GM18502 (cell line): ENCODE results near the gene PTPRN2.
"Not testable (repeated sequence)": the region's sequence is repeated elsewhere in the genome, so short reads cannot be mapped to it uniquely, and the experiment has no call there.

ENCODE experiments used
- ATAC-seq: cut with Tn5 transposase; IDR thresholded peaks from one replicate; pipeline ENCODE4 v1.9.1; 2021; ENCODE audit warnings: mild to moderate bottlenecking; ENCODE audit not compliant: unreplicated experiment, poor library complexity

PTPRN2 gene

GRCh38 chr7:158362912-158363905 lies 224.4 kb downstream of the PTPRN2 start:
- ATAC-seq, result no peak

GRCh38 chr7:158362001-158362400 lies 225.6 kb downstream of the PTPRN2 start:
- no peak for ATAC-seq

GRCh38 chr7:158361326-158361946 lies 226.2 kb downstream of the PTPRN2 start:
- ATAC-seq, result no peak

- ATAC-seq, result no peak
Observed at GRCh38 chr7:158358926-158359645, 228.5 kb downstream of the PTPRN2 start.

- ATAC-seq, result no peak
Observed at GRCh38 chr7:158357898-158358821, 229.5 kb downstream of the PTPRN2 start.

GRCh38 chr7:158357106-158357897 lies 230.3 kb downstream of the PTPRN2 start:
- ATAC-seq, result no peak

DNA sequence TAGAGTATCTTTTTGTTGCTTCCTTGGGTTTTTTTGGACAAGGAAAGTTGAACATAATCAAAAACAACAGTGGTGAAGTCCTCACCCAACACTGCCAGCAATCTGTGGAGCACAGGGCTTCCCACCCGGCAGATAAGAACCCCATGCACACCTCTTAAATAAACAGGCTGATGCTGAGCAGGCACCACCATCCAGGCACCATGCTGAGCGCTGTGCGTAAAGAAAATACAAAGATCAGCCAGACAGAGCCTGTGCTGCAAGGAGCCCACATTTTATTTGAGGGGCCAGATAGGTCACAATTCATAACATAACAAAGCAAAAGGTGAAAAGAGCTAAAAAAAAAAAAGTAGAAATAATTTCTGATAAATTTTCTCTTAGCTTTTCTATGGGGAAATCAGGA lies 231.2 kb downstream of the PTPRN2 start:
- no peak for ATAC-seq

DNA sequence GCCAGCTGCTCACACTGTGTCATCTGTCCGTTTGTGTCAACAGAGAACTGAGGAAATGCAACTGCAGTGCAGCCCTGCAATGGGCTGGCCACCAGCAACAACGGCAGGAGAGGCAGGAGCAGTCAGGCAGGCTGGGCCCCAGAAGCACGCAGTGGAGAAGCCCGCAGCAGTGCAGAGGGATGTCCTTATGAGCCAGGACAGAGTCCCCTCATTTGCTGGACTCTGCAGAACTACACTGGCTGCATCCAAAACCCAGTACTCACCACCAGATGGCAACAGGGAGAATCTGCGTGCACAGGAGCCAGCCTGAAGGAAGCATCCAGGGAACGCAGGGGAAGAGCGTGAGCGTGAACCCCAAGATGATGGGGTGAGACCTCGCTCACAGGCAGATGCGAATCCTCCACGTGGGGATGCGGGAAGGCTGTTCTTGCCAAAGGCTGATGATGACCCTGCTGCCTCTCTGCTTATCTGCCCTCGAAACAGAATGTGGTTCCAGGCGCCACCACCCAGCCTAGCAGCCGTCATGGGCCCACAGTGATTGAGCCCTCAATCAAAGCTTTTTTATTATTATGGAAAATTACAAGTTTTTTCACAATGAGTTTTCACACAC lies 232.1 kb downstream of the PTPRN2 start:
- no peak for ATAC-seq

GRCh38 chr7:158354861-158355260 lies 232.8 kb downstream of the PTPRN2 start:
- ATAC-seq, result no peak

DNA sequence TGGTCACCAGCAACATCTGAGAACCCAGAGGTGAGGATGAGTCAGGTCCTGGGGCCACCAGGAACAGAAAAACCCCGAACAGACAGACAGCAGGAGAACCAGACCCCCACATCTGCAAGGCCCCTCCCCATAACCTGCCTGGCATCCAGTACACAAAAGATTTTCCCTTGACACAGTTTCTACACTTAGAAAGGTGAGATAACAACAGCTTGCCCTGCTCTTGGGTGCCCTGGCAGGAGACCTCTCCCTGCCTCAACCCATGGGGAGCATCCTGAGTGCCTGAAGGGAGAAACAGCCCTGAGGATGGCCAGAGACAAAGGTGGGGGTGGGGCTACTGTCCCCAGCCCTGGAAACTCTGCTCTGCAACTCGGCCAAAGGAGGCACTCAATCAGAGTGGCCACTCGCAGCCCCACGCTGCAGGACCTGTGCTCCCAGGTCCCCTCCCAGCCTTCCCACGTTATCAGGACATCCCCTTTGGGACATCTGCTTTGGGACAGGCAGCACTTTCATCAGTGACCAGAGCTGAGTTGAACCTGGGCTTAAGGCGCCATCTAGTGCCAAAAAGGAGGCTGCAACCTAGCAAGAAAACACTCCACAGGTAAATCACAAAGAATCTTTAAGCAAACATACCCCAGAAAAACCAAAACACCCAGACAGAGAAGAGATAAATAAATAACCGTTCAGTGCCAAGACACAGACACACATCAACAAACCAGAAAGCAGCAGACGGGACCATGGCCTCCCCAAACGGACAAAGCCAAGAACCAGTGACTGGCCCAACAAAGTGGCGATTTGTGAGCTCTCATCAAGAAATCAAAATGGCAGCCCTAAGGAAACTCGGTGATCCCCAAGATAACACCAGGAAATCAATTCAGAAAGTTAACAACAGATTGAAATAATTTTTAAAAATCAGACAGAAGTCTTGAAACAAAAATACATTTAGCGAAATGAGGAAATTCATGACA lies 233.7 kb downstream of the PTPRN2 start:
- ATAC-seq, result no peak

GRCh38 chr7:158351899-158352729 lies 235.5 kb downstream of the PTPRN2 start:
- not testable (repeated sequence) for ATAC-seq

- no peak for ATAC-seq
Observed at GRCh38 chr7:158351481-158351880, 236.1 kb downstream of the PTPRN2 start.

GRCh38 chr7:158351051-158351450 lies 236.6 kb downstream of the PTPRN2 start:
- ATAC-seq, result no peak

DNA sequence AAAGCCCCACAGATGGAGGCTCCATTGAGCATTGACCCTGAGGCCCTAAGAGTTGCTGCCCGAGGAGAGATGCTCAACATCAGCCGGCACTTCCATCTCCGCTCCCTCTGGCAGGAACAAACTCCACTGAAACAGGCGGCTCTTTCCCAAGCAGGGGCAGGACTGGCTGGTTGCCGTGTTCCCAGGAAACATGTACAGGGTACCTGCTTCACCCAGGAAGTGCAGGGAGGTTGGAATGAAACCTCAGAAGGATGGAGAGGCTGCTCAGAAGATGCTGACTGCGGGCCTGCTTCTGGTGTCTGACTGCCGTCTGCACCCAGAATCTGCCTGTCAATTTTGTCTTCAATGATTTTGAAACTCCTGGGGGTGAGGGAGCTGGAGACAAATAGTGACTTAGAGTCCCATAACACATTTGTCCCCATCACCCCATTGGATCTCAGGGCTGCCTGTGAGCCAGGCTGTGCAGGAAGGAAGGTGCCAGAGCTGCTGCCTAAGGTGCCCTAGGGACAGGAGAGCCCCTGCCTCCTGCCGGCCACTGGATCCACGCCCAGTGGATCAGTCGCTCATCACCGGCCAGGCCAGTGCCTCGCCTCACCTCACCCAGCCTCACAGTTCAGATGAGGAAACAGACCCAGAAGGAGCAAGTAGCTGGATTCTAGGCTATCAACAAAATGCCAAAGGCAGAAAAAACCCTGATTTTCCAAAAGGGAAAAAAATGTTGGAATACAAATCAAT lies 237.3 kb downstream of the PTPRN2 start:
- ATAC-seq, result no peak

DNA sequence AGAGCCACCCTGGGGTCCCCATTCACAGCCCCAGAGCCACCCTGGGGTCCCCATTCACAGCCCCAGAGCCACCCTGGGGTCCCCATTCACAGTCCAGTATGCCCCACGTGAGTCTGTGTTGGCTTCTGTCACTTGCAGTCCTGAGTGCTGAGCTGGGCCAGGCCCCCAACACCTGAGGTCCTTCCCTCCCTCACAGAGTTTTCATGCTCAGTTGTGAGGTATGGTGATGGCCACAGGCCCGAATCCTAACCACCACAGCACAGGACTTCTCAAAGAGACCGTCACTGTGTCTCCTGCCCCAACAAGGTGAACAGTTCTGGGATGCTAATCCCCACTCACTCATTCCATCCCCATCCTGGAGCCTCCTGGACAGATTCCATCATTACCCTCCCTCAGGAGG lies 239.2 kb downstream of the PTPRN2 start:
- no peak for ATAC-seq

- not testable (repeated sequence) for ATAC-seq
Observed at GRCh38 chr7:158348039-158348438, 239.6 kb downstream of the PTPRN2 start.
